Loucy (cell line): ENCODE measurements around the gene EFCC1.

Source experiments
- H2AFZ ChIP-seq: fragments of 200-600 bp; sonication (generic); 2 replicates; pipeline ENCODE4 v1.6.0; 2016; ENCODE audit warnings: antibody characterized with exemption, mild to moderate bottlenecking, low read length, moderate library complexity
- H3F3A ChIP-seq: fragments of 200-600 bp; 2 replicates; pipeline ENCODE4 v1.6.0; 2016; ENCODE audit warnings: antibody characterized with exemption, low read depth, mild to moderate bottlenecking
- H3K27me3 ChIP-seq: fragments of 200-600 bp; sonication (generic); 2 replicates; pipeline ENCODE4 v1.6.1; 2014; ENCODE audit warnings: low read length, mild to moderate bottlenecking; ENCODE audit not compliant: insufficient read depth, poor library complexity, severe bottlenecking
- H3K36me3 ChIP-seq: fragments of 200-600 bp; sonication (generic); 2 replicates; pipeline ENCODE4 v1.6.1; 2016; ENCODE audit warnings: low read length; ENCODE audit not compliant: insufficient read depth
- H3K4me1 ChIP-seq: fragments of 200-600 bp; sonication (generic); 2 replicates; pipeline ENCODE4 v1.5.1; 2014; ENCODE audit warnings: low read length, mild to moderate bottlenecking; ENCODE audit not compliant: insufficient read depth, poor library complexity, severe bottlenecking
- H3K4me2 ChIP-seq: fragments of 200-600 bp; sonication (generic); 2 replicates; pipeline ENCODE4 v1.6.0; 2014; ENCODE audit warnings: antibody characterized with exemption, low read length, low read depth, mild to moderate bottlenecking; ENCODE audit not compliant: poor library complexity, severe bottlenecking
- H3K4me3 ChIP-seq: fragments of 200-600 bp; sonication (generic); 2 replicates; pipeline ENCODE4 v1.5.1; 2014; ENCODE audit warnings: low read length, mild to moderate bottlenecking, mixed read lengths; ENCODE audit not compliant: poor library complexity, severe bottlenecking
- H3K79me2 ChIP-seq: fragments of 200-600 bp; sonication (generic); 2 replicates; pipeline ENCODE4 v1.6.1; 2014; ENCODE audit warnings: low read length; ENCODE audit not compliant: insufficient read depth
- H3K9ac ChIP-seq: fragments of 200-600 bp; sonication (generic); 2 replicates; pipeline ENCODE4 v1.6.0; 2014; ENCODE audit warnings: mild to moderate bottlenecking, low read depth, low read length, moderate library complexity; ENCODE audit not compliant: poor library complexity, severe bottlenecking
- H3K9me2 ChIP-seq: fragments of 200-600 bp; sonication (generic); replicated peaks from 2 replicates; pipeline ENCODE4 v1.6.1; 2016; ENCODE audit warnings: low read depth, low read length, mixed read lengths
- H3K9me3 ChIP-seq: fragments of 200-600 bp; sonication (generic); 2 replicates; pipeline ENCODE4 v1.6.1; 2014; ENCODE audit warnings: mild to moderate bottlenecking, antibody characterized with exemption, low read length, low read depth; ENCODE audit not compliant: insufficient read depth
- H4K20me1 ChIP-seq: fragments of 200-600 bp; sonication (generic); 2 replicates; pipeline ENCODE4 v1.6.0; 2014; ENCODE audit warnings: antibody characterized with exemption, low read length, mild to moderate bottlenecking; ENCODE audit not compliant: insufficient read depth, poor library complexity, severe bottlenecking
- CTCF ChIP-seq: fragments of 200-600 bp; sonication (generic); conservative IDR thresholded peaks from 2 replicates; pipeline ENCODE4 v1.5.1; 2014; ENCODE audit warnings: mild to moderate bottlenecking, antibody characterized with exemption, low read length
- EZH2phosphoT487 ChIP-seq: fragments of 200-600 bp; IDR thresholded peaks from 2 replicates; pipeline ENCODE4 v1.6.1; 2018; ENCODE audit warnings: antibody characterized with exemption, mild to moderate bottlenecking, moderate library complexity, borderline replicate concordance

The EFCC1 gene

DNA sequence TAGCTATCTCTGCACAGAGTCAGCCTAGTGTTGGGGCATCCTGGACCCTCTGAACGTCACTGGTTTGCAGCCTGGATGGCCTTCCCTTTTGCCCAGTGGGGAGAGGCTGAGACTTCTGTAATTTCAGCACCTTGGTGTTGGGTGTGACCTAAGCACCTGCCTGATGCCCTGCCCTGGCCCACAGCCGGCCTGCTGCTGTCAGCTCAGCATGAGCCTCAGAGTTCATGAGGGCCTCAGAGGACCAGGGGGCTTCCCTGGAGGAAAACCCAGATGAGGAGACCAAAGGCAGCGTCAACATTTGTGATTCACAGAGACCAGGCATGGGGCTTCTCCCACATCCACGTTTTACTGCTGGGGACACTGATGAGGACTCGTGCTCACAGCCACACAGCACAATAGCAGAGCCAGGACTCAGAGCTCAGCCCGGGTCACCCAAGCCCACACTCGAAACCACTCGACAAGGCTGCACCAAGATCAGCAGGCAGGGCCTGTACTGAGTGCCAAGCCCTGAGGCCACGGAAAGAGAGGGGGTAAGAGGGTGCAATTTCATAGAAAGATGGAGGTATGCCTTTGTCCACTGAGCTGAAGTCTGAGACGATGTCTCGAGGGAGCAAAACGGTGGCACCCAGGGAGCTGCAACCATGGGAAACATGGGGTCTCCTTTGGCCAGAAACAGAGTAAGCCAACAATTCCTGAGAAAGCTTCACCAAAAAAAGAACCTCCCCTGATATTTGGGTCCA lies 49.6 kb downstream of the EFCC1 start:
- no peaks in the 10 kb centered on the region for H4K20me1 ChIP-seq
- H3K4me2 ChIP-seq: no peak overlapping the region
- H3K9me2 ChIP-seq: no peaks in the 10 kb centered on the region
- peaks cover 4% of the 10 kb centered on the region for H3K4me1 ChIP-seq
- H3K4me3 ChIP-seq: no peak overlapping the region
- TF ChIP-seq EZH2phosphoT487 (no peak), CTCF (no peak)
- no peak overlapping the region for H3K9ac ChIP-seq
- H3K27me3 ChIP-seq: no peaks in the 10 kb centered on the region
- peaks cover 7% of the 10 kb centered on the region; the same call in 1 of the 2 replicates for H3K9me3 ChIP-seq
- H3K79me2 ChIP-seq: no peaks in the 10 kb centered on the region
- H3F3A ChIP-seq: no peaks in the 10 kb centered on the region
- H2AFZ ChIP-seq: no peak overlapping the region
- H3K36me3 ChIP-seq: no peaks in the 10 kb centered on the region

GRCh38 chr3:129051871-129052340 lies 50.8 kb downstream of the EFCC1 start:
- H3K27me3 ChIP-seq: no peaks in the 10 kb centered on the region
- no peaks in the 10 kb centered on the region for H3F3A ChIP-seq
- peaks cover 7% of the 10 kb centered on the region; the same call in 1 of the 2 replicates for H3K9me3 ChIP-seq
- no peak overlapping the region for H3K9ac ChIP-seq
- H4K20me1 ChIP-seq: no peaks in the 10 kb centered on the region
- H3K4me1 ChIP-seq: peaks cover 4% of the 10 kb centered on the region
- H3K4me2 ChIP-seq: no peak overlapping the region
- no peak overlapping the region for H3K4me3 ChIP-seq
- no peaks in the 10 kb centered on the region for H3K36me3 ChIP-seq
- no peaks in the 10 kb centered on the region for H3K79me2 ChIP-seq
- TF ChIP-seq EZH2phosphoT487 (no peak), CTCF (no peak)
- peak overlapping the region; percentile 54 for H2AFZ ChIP-seq
- H3K9me2 ChIP-seq: no peaks in the 10 kb centered on the region

DNA sequence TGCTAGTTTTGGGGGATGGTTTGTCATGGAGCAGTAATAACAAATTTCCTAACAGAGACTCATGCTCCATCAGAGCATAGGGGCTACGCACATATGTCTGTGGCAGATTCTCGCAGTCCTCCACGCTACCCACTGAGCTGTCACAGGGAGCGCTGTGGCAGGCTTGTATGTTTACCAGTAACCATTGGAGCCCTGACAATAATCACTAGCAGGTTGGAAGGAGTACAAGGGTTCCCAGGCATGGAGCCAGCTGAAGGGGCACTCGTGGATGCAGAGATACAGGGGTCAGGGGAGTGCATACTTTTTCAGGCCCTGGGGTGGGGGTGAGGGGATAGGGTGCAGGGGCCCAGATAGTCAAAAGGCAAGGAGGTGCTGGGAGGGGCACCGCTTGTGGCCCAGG lies 51.6 kb downstream of the EFCC1 start:
- H3K27me3 ChIP-seq: no peaks in the 10 kb centered on the region
- no peaks in the 10 kb centered on the region for H3K9me2 ChIP-seq
- TF ChIP-seq CTCF: no peak
- peaks cover 4% of the 10 kb centered on the region for H3K4me1 ChIP-seq
- no peak overlapping the region for H3K4me3 ChIP-seq
- H3K79me2 ChIP-seq: no peaks in the 10 kb centered on the region
- H3K4me2 ChIP-seq: peak overlapping the region; percentile 74
- no peaks in the 10 kb centered on the region for H4K20me1 ChIP-seq
- peaks cover 7% of the 10 kb centered on the region; the same call in 1 of the 2 replicates for H3K9me3 ChIP-seq
- peak overlapping the region; percentile 54 for H3K9ac ChIP-seq
- no peak overlapping the region; the same call in 1 of the 2 replicates for H2AFZ ChIP-seq
- H3K36me3 ChIP-seq: no peaks in the 10 kb centered on the region
- H3F3A ChIP-seq: no peaks in the 10 kb centered on the region
